CD14-positive monocyte (primary cell): ENCODE results near the gene TMTC2. TPM values are rescaled to one million over a fixed set of nuclear protein-coding genes. Genes with fewer than 3 reads are reported as not detected.
A peak's percentile ranks its signal among the peaks of the same experiment; 100 is the strongest.

ENCODE experiments used
- DNase-seq, 3 donors: peaks; one replicate each; pipeline ENCODE4 v3.0.0-alpha.2; 2011 to 2022
- H2AFZ ChIP-seq: 2 replicates; pipeline ENCODE4 v1.6.0; 2012; ENCODE audit warnings: mild to moderate bottlenecking, low read depth, low read length, inconsistent platforms; ENCODE audit not compliant: insufficient read depth, poor library complexity, severe bottlenecking
- H3K27ac ChIP-seq, 2 donors: 1 replicate in 1 of 2; 2 replicates in 1 of 2; pipeline ENCODE4 v1.5.1; 2012 to 2013; ENCODE audit warnings: low read length in 2 of 2, control low read depth in 1 of 2, inconsistent platforms in 1 of 2, low read depth in 1 of 2, mild to moderate bottlenecking in 1 of 2
- H3K27me3 ChIP-seq, 2 donors: one replicate each; pipeline versions ENCODE4 v1.6.0 to v1.6.1; 2011 to 2013; ENCODE audit warnings: low read length in 2 of 2; ENCODE audit not compliant: control insufficient read depth in 2 of 2, insufficient read depth in 2 of 2
- H3K36me3 ChIP-seq, 2 donors: replicated peaks in 1 of 2; 1 replicate in 1 of 2; 2 replicates in 1 of 2; pipeline versions ENCODE4 v1.5.1 to v1.6.1; 2012 to 2013; ENCODE audit warnings: low read length in 2 of 2, control low read depth in 1 of 2, inconsistent platforms in 1 of 2, mild to moderate bottlenecking in 1 of 2; ENCODE audit not compliant: insufficient read depth in 2 of 2, control insufficient read depth in 1 of 2
- H3K4me1 ChIP-seq, 2 donors: 1 replicate in 1 of 2; 2 replicates in 1 of 2; pipeline versions ENCODE4 v1.5.1 to v1.6.1; 2012 to 2013; ENCODE audit warnings: low read length in 2 of 2, control low read depth in 1 of 2, inconsistent platforms in 1 of 2, mild to moderate bottlenecking in 1 of 2, moderate library complexity in 1 of 2; ENCODE audit not compliant: insufficient read depth in 2 of 2, control insufficient read depth in 1 of 2
- H3K4me2 ChIP-seq: replicated peaks from 2 replicates; pipeline ENCODE3; 2012; ENCODE audit warnings: low read length, moderate library complexity, mild to moderate bottlenecking; ENCODE audit not compliant: poor library complexity, severe bottlenecking; ENCODE audit errors: extremely low read depth
- H3K4me3 ChIP-seq, 3 experiments: fragments of 200-600 bp in 1 of 3; sonication (generic) in 1 of 3; replicated peaks in 1 of 3; 1 replicate in 2 of 3; 2 replicates in 1 of 3; pipeline ENCODE4 v1.5.1; 2011 to 2013; ENCODE audit warnings: low read length in 3 of 3, mild to moderate bottlenecking in 3 of 3, control low read depth in 2 of 3, low read depth in 2 of 3, inconsistent platforms in 1 of 3, moderate library complexity in 1 of 3
- H3K79me2 ChIP-seq: 2 replicates; pipeline ENCODE4 v1.6.0; 2012; ENCODE audit warnings: mild to moderate bottlenecking, control low read depth, inconsistent platforms, low read length, moderate library complexity; ENCODE audit not compliant: insufficient read depth
- H3K9ac ChIP-seq: 2 replicates; pipeline ENCODE4 v1.6.0; 2017; ENCODE audit warnings: low read length, mild to moderate bottlenecking; ENCODE audit not compliant: insufficient read depth, poor library complexity, severe bottlenecking
- H3K9me3 ChIP-seq, 2 donors: replicated peaks in 1 of 2; 1 replicate in 1 of 2; 2 replicates in 1 of 2; pipeline versions ENCODE4 v1.5.1 to v1.6.1; 2012 to 2013; ENCODE audit warnings: low read length in 2 of 2, control low read depth in 1 of 2; ENCODE audit not compliant: control insufficient read depth in 1 of 2, insufficient read depth in 1 of 2
- H4K20me1 ChIP-seq: 2 replicates; pipeline ENCODE4 v1.6.0; 2012; ENCODE audit warnings: mild to moderate bottlenecking, low read length, control low read depth, moderate library complexity; ENCODE audit not compliant: insufficient read depth
- H3K27ac Mint-ChIP-seq, 7 donors: one replicate each; pipeline ENCODE4 v1.8.0; 2020; ENCODE audit warnings: mild to moderate bottlenecking in 7 of 7, mixed read lengths in 7 of 7, moderate library complexity in 6 of 7, inconsistent platforms in 2 of 7
- H3K27me3 Mint-ChIP-seq, 3 donors: one replicate each; pipeline ENCODE4 v1.8.0; 2021 to 2022; ENCODE audit warnings: low read depth in 3 of 3, mild to moderate bottlenecking in 3 of 3, mixed read lengths in 3 of 3, moderate library complexity in 3 of 3, inconsistent platforms in 1 of 3
- H3K36me3 Mint-ChIP-seq, 2 donors: one replicate each; pipeline ENCODE4 v1.8.0; 2020; ENCODE audit warnings: mixed read lengths in 2 of 2, inconsistent platforms in 1 of 2, mild to moderate bottlenecking in 1 of 2
- H3K4me1 Mint-ChIP-seq: one replicate; pipeline ENCODE4 v1.8.0; 2020; ENCODE audit warnings: mild to moderate bottlenecking, mixed read lengths
- H3K4me3 Mint-ChIP-seq, 2 donors: one replicate each; pipeline ENCODE4 v1.8.0; 2020; ENCODE audit warnings: mild to moderate bottlenecking in 2 of 2, mixed read lengths in 2 of 2, moderate library complexity in 1 of 2
- H3K9me3 Mint-ChIP-seq, 7 donors: one replicate each; pipeline ENCODE4 v1.8.0; 2020 to 2022; ENCODE audit warnings: mixed read lengths in 7 of 7, mild to moderate bottlenecking in 6 of 7, moderate library complexity in 6 of 7, inconsistent platforms in 2 of 7
- CTCF ChIP-seq: fragments of 200-600 bp; IDR thresholded peaks from one replicate; pipeline ENCODE4 v1.8.0; 2022; ENCODE audit warnings: antibody characterized with exemption, mild to moderate bottlenecking
- WGBS: methylation state at CpG from one replicate; pipeline ENCODE4 v1.1.5; 2013; ENCODE audit warnings: missing lambda C conversion rate; ENCODE audit not compliant: insufficient coverage; 5-methylcytosine and 5-hydroxymethylcytosine counted together
- intact Hi-C, 2 donors: fragments of 100-400 bp; cut with micrococcal nuclease; formaldehyde crosslinking; loops; one replicate each; pipeline versions ENCODE4 v1.15.0 to v1.15.1; 2023
- polyA plus RNA-seq, 3 donors: library from polyadenylated mRNA; depleted of rRNA in 1 of 3; unstranded in 2 of 3; stranded (reverse) in 1 of 3; fragments of 300-500 nt in 2 of 3; fragments of >200 nt in 1 of 3; fragmentation: Illumina TruSeq in 2 of 3; gene quantifications; 1 replicate in 2 of 3; 2 replicates in 1 of 3; pipeline ENCODE4 v1.2.3, GENCODE V29; 2012 to 2021

Gene TMTC2
- polyA plus RNA-seq, 3 donors: 2.5 to 15.7 (median 3.3) TPM

GRCh38 chr12:82886671-82887340, 200.1 kb downstream of the TMTC2 start:
- no peak overlapping the region for H3K4me3 ChIP-seq
- peaks cover 3% of the 10 kb centered on the region for H3K79me2 ChIP-seq
- no peak for TF ChIP-seq CTCF
- H3K4me2 ChIP-seq: no peak overlapping the region
- peaks cover 17% of the 10 kb centered on the region for H3K4me1 Mint-ChIP-seq
- peaks cover 3 to 12% of the 10 kb centered on the region in 2 donors for H3K36me3 Mint-ChIP-seq
- WGBS: no CpG with 5 or more reads among the region's 2 CpGs
- no peaks in the 10 kb centered on the region for H3K27me3 ChIP-seq
- intact Hi-C loops: no loop called here
- no peaks in the 10 kb centered on the region for H4K20me1 ChIP-seq
- no peaks in the 10 kb centered on the region for H3K36me3 ChIP-seq
- H2AFZ ChIP-seq: no peak overlapping the region
- no peak overlapping the region for H3K27ac Mint-ChIP-seq
- peaks cover 0 to 2% (median 0%) of the 10 kb centered on the region in 3 donors for H3K27me3 Mint-ChIP-seq
- no peak overlapping the region for H3K9ac ChIP-seq
- H3K9me3 ChIP-seq: no peaks in the 10 kb centered on the region
- H3K4me3 Mint-ChIP-seq: no peak overlapping the region
- DNase-seq: no peak
- H3K4me1 ChIP-seq: peaks cover 1 to 4% of the 10 kb centered on the region in 2 donors
- H3K9me3 Mint-ChIP-seq: peaks cover 0 to 3% (median 0%) of the 10 kb centered on the region in 7 donors
- H3K27ac ChIP-seq: no peak overlapping the region

GRCh38 chr12:82893896-82894295, 207.2 kb downstream of the TMTC2 start:
- peak overlapping the region; percentile 66 for H3K4me2 ChIP-seq
- DNase-seq: peak; percentile 8 to 28 (median 21)
- peaks cover 13 to 25% of the 10 kb centered on the region in 2 donors for H3K4me1 ChIP-seq
- H3K9me3 ChIP-seq: no peaks in the 10 kb centered on the region
- 26% methylated on average over 5 of the region's 5 CpGs for WGBS
- no peaks in the 10 kb centered on the region for H3K27me3 ChIP-seq
- peak overlapping the region in 2 of 3 experiments; percentile 34 to 60 for H3K4me3 ChIP-seq
- H3K9ac ChIP-seq: no peak overlapping the region
- intact Hi-C loops: no loop called here
- Mint-ChIP-seq H3K9me3 (peaks cover 0 to 2% (median 0%) of the 10 kb centered on the region in 7 donors), H3K4me1 (peaks cover 24% of the 10 kb centered on the region), H3K27me3 (peaks cover 0 to 2% (median 1%) of the 10 kb centered on the region in 3 donors), H3K36me3 (peaks cover 15 to 31% of the 10 kb centered on the region in 2 donors), H3K4me3 (peak overlapping the region; percentile 60 to 90), H3K27ac (peak overlapping the region; percentile 47 to 81 (median 75))
- peaks cover 3% of the 10 kb centered on the region for H3K79me2 ChIP-seq
- TF ChIP-seq CTCF: no peak
- peaks cover 9 to 22% of the 10 kb centered on the region in 2 donors for H3K36me3 ChIP-seq
- H4K20me1 ChIP-seq: peaks cover 5% of the 10 kb centered on the region
- H3K27ac ChIP-seq: peak overlapping the region in 1 of 2 donors; percentile 71
- H2AFZ ChIP-seq: peak overlapping the region; percentile 64
